GM19023 (cell line): ENCODE measurements around the gene ARMC9.
A peak's percentile ranks its signal among the peaks of the same experiment; 100 is the strongest.
"Not testable (repeated sequence)": the region's sequence is repeated elsewhere in the genome, so short reads cannot be mapped to it uniquely, and the experiment has no call there.

Experiments used
- ATAC-seq: cut with Tn5 transposase; IDR thresholded peaks from one replicate; pipeline ENCODE4 v1.9.1; 2021; ENCODE audit warnings: mild to moderate bottlenecking, moderate library complexity; ENCODE audit not compliant: unreplicated experiment

ARMC9 gene

DNA sequence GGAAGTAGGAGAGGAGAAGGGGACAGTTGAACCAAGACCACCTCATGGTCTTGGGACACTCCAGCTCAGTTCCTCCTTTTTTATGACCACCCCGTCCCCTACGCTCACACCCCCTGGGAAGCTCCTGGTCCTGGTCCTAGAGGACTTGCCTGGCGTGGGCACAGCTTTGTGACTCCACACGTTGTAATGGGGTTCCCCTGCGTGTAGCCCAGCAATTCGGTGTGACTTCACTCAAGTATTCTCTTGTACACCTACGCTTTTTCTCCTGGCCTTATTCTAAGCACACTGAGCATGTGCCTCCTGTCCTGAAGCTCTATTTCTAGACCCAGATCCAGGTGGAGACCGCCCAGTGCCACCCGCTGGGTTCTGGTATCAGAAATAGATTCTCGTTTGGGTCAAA, 161.0 kb downstream of the ARMC9 start:
- ATAC-seq: no peak

DNA sequence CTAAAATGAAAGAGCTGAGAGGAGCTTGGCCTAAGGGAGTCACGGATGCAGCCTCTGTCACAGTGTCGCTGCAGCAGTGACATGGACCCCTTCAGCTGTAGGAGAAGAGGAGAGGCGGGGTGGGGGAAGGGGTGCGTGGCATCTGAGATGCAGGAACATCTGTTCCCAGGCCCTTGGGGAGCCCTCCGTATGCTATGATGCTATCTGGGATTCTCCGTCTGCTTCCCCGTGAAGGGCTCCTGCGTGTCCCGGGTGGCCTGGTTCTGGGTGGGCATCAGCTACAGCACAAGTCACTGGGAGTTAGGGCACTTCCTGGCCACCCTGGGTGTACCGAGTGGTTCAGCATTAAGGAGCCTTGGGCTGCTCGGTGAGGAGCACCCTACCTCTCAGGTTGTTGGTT, 161.5 kb downstream of the ARMC9 start:
- ATAC-seq: no peak

DNA sequence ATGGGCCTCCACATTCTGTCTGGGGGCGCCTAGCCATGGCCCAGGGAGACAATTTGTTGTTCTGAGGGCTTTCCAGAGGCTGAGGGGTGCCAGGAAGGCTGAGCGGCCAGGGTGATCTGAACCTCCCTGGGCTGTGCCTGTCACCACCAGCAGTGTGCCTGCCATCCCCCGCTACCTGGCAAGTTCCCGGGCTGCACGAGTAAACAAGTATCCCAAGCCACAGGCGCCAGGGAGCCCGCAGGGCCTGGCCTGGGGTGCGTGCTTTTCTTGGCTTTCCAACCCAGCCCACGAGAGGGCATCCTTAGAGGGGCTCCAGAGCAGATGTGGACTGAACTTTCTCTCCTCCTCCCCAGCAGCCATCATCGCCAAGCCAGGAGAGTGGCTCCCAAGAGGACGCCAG, 162.0 kb downstream of the ARMC9 start:
- no peak for ATAC-seq

DNA sequence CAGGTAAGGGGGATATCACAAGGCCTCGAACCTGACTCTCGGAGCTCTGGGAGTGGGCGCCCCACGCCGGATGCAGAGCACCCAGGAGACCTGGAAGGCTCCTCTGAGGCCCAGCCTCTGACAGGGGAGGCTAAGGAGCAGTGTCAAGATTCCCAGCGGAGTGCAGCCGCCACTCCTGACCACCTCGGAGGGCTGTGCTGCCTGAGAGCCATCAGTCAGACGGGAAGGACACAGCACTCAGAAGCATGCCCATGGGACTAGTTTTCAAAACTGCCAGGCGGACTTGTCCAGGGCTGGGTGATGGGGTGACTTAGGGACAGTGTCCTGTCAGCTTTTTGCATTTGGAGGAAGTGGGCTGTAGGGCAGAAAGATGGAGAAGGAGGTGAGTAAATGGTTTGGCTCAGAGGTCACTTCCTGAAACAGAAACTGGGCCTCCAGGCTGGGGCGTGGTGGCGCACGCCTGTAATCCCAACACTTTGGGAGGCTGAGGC, 162.5 kb downstream of the ARMC9 start:
- ATAC-seq: no peak

DNA sequence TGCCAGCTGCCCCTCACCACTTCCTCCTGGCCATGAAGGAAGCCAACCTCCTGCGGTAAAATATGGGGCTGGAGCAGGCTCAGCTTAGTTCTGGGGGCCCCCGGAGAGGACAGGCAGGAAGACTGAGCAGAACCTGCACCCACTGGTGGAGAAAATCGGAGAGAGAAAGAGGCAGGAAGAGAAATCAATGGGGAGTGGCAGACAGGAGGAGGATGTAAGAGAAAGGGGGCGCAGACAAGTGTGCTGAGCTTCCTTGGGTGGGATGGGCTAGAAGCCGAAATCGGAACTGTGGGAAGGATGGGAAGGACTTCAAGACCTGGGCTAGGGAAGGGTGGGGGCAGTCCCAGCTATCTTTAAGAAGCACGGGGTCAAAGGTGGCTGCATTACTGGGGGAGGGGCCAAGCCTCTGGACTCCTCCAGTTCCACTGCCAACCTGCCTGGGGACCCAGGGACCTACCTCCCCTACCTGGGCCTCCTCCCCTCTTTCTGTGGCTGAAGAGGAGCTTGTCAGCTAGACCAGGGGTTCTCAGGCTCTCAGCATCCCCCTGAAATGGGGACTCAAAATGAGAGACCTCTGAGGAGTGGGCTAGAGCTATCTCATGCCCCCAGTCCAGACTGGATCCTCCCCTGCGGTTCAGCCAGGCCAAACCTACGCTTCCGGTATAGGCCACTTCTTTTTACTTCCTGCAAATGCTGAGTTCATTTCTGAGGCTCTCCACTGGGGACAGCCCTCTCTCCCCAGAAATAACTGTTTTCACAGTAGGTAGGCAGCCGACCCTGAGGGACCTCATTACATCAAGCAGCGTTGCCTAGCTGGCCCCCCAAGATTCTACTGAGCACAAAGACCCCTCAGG, 163.5 kb downstream of the ARMC9 start:
- ATAC-seq: peak; percentile 84

DNA sequence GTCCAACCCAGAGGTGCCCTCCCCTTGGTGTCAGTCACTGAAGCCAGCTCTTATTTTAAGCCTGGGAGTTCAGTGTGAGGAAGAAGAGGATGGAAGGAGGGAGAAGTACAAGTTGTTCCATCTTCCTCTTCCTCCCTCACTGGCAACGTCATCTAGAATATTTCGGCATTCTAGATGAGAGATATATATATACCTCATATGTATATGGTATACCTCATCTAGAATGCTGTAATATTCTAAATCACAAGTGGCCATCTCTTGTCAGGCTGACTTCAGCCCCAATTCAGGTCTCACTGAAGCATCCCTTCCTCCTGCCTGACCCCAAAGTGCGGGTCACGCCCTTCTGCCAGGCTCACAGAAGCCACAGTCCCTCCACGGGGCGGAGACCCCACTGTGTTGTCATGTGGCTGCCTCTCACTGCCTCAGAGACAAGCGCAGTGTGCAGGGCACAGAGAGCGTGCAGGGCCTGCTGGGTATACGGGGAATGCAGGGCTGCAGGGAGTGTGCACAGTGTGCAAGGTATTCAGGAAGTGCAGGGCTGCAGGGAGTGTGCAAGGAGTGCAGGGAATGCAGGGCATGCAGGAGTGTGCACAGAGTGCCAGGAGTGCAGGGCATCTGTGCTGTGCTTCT, 164.2 kb downstream of the ARMC9 start:
- no peak for ATAC-seq

DNA sequence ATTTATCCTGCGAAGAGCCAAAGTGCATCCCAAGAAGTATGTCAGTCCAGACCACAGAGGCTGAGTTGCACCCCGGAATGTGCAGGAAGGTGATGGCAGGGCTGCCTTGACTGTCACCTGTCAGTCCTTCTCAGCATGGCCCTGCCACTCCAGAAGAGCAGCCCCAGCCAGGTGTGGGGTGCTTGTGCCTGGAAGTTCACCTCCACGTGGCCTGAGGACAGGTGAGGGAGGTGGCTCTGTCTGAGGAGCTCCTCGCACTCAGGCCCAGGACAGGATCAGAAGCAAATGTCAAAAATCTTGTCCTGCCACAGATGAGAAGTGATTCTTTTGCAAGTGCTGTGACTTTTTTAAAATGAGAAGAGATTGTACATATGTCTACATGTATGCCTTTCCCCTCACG, 165.6 kb downstream of the ARMC9 start:
- ATAC-seq: no peak

DNA sequence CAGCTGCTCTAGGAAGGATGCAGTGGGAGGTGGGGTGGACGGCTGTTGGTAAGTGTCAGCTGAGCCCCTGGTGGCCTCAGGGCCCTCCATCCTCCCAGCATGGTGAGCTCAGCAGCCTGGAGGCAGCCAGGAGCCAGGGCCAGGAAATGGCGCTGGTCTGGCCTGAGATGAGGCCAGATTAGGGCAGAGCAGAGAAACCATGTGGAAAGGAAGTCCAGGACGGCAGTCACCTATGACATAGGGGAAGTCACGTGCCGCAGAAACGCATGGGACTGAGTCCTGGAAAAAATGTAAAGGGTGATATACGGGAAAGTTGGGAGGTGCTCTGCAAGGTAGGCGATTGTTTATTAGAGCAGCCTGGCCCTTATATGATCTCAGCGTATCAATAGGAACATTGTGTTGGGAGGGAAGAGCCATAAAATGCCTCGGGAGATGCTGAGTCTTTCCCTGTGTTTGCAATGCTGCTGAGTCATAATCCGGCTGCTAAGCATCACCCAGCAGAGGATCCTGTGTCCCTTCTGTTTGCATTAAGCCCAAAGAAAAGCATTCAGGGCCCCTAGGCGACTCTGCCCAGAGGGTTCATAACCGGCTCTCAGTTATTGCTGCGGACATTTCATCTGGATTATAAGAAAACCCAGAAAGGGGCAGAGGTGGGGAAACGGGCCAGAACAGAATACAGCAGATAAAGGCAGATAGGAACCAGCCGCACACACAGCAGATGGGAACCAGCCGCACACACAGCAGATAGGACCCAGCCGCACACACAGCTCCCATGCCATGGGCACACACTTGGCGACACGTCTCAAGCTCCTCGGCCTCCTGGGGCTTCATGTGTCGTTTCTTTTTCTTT, 166.8 kb downstream of the ARMC9 start:
- ATAC-seq: no peak

DNA sequence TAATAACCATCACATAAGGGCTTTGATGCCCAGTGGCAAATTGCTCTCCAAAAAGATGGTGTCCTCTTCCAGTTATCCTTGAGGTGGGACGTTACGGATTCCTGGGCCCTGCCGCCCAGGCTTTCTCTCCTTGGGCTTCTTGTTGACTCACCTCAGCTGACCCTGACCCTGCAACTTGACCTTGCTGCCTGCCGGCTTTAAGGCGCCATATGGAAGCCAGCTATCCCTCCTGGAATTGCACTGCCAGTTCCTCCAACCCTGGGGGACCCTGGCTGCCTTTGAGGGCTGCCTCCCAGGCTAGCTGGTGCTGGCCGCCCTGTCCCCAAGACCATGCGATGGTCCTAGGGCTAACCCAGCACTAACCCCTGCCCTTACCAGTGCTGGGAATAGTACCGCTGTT, 168.7 kb downstream of the ARMC9 start:
- ATAC-seq: no peak

DNA sequence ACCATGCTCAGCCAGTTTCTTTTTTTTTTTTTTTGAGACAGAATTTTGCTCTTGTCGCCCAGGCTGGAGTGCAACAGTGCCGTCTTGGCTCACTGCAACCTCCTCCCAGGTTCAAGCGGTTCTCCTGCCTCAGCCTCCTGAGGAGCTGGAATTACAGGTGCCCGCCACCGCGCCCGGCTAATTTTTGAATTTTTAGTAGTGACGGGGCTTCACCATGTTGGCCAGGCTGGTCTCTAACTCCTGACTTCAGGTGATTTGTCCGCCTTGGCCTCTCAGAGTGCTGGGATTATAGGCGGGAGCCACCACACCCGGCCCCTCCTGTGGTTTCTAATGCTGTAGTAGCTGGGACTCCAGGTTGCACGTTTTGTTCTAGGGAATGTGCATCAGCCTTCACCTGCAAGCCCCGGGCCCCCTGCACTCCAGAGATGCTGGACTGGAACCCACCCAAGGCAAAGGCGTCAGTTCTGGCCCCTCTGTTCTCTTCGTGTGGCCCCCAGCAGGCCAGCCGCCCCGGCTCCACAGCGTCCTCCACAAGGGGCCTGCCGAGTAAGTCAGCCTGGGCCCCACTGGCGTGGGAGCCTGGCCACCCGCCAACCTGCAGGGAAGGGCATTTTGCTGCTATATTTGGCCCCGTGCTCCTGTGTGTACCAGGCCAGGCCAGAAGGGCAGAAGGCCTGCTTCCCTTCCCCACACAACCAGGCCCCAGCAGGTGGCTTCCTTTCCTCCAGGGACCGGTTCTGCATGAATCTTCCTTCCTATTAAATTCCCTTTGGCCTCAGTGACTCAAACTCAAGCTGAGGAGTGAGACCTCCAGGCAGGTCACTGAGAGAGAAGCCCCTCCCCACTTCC, 171.4 kb downstream of the ARMC9 start:
- no peak for ATAC-seq

DNA sequence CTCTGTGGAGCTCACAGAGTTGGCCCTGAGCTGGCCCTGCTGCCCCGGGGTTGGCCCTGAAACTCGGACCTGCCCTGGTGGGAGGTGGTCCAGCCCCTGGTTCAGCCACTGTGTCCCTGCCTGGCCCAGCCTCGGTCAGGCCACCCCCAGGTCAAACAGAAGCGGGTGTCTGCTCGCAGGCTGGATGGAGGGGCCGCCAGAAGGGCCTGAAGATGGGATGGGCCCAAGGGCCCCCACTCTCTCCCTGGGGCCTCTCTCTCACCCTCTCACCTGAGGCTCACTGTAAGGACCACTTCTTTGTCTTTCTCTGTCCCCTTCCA, 172.0 kb downstream of the ARMC9 start:
- ATAC-seq: no peak

DNA sequence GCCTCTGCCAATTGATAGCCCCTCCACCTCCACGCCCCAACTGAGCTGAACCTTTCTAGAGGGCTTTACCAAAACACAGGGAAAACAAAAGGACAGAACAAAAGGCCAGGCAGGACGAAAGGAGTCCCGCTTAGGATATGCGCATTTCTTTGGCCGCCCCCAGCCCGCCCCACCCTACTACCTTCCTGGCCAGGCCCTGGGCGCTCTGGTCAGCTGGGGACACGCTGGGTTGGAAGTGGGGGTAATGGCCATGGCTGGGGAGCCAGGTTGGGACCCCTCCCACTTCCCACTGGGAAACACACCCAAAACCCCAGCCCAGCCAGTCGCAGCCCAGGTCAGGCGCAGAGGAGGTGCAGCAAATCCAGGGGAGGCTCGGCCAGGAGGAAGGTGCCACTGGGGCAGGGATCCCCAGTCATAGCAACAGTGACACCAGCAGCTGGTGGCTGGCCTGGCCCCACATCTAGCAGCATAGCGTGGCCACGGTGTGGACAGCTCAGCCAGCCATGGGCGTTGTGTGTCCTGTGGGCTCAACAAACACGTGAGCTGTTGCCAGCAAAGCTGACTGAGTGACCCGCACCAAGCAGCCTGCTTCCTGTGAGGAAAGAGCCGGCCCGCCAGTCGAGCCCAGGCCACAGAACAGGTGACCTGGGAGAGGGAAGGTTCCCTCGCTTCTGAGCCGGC, 172.5 kb downstream of the ARMC9 start:
- no peak for ATAC-seq

DNA sequence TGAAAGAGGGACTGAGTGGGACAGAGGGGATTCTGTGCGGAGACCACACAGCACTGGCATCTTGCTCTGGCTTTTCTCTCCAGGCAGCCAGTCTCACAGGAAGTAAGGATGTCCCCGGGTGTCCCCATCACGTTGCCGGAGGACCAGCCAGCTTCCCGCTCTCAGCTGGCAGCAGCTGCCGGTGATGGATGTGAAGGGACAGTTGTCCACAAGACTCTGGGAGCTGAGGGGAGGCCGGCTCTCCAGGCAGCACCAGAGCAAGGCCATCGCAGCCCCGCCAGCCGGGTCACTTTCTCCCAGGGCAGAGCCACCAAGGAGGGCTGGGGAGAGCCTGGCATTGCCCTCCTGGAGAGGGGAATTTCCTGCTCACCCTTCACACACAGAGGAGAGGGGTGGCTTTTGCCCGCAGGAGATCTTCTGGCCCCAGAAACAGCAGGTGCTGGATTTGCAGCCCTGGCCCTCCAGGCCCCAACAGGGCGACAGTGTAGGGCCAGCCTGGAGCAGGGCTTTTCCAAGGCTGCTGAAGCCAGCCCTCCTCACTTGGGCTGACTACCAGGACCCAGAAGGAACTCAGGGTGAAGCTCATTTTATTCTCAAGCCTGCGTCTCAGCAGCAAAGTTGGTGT, 173.1 kb downstream of the ARMC9 start:
- ATAC-seq: no peak

DNA sequence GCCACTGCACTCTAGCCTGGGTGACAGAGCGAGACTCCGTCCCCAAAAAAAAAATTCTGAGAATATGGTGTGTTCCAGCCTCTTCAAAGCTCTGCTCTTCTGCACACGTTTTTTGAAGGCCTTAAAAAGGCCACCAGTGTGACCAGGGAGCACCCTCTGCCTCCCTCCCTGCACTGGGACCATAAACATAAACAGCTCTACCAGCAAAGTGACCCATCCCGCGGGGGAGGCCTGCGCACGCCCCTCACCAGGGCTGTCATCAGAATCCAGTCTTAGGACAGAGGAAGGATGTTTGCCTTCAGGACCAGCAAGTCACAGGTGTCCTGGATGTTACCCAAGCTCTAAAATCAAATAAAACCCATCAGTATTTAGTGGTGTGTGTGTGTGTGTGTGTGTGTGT, 173.9 kb downstream of the ARMC9 start:
- ATAC-seq: no peak

DNA sequence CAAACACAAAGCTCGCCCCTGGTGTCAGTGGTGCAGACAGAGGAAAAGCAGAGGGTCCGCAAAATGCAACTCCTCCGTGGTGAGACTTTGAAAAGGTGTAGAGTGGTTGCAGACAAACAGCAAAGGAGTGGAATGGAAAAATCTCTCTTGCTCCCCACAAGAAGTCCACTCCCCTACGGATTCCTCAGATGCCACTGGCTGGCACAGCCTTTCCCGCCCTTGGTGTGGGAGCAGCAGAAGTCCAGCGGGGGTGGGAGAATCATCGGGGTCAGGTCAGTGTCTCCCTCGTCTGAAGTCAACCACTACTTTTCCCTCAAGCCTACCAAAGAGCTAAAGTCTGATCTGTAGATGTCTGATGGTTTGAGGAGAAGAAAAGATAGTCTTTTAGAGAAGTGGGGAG, 174.8 kb downstream of the ARMC9 start:
- no peak for ATAC-seq

DNA sequence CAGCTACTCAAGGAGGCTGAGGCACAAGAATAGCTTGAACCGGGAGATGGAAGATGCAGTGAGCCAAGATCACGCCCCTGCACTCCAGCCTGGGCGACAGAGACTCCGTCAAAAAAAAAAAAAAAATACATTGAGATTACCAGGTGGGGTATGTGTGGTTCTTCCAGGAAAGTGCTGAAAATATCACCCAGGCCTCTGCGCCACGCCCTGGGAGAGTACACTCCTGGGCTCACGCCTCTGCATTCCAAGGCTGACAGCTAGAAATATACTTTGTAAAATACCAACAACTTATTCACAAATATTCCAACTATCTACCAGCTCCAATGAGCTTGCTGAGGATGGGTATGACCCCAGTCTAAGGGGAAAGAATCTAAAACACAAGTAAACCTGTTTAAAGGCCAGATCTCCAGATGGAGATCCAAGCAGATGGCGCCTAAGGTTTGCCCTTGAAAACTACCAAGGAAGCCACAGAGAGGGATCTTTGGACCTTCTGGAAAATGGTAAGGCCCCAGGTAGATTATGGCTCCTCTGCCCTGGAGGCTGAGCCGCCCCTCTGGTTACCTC, 175.4 kb downstream of the ARMC9 start:
- ATAC-seq: no peak

DNA sequence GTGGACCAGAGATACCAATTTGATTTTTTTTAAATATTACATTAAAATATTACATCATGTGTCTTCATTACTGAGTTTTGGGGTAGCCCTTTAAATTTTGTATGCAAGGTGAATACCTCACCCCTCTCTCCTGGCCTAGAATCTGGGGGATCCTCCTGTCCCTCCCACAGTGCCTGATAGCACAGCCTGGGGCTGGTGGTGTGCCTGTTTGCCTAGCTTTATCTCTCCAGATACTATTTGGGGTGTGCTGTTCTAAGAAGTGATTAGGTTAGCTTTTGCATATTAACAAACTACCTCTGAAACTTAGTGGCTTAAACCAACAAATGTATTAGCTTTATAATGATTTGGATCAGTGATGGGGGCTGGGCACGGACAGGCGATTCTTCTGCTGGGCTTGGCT, 176.3 kb downstream of the ARMC9 start:
- ATAC-seq: no peak

DNA sequence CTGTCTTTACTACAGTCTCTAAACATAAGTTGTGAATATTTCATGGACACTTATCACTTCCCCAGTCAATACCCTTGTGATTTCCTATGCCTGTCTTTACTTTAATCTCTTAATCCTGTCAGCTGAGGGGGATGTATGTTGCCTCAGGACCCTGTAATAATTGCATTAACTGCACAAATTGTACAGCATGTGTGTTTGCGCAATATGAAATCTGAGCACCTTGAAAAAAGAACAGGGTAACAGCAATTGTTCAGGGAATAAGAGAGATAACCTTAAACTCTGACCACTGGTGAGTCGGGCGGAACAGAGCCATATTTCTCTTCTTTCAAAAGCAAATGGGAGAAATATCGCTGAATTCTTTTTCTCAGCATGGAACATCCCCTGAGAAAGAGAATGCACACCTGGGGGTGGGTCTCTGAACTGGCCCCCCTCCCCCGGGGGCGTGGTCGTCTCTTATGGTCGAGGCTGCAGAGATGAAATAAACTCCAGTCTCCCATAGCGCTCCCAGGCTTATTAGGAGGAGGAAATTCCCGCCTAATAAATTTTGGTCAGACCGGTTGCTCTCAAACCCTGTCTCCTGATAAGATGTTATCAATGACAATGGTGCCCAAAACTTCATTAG, 177.7 kb downstream of the ARMC9 start:
- ATAC-seq: not testable (repeated sequence)

DNA sequence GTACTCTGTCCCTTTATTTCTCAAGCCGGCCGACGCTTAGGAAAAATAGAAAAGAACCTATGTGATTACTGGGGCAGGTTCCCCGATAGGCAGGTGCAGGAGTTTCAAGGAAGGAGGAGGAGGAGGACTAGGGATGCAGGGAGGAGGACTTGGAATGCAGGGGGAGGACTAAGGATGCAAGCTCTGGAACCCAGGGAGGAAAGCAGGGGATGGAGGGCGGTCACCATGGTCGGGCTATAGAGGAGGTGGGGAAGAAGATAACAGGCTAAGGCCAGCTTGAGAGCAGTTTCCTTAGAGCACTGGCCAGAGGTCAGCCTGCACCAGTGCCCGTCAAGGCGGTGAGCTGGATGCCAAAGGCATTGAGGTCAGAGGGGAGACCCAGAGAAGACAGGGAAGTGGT, 178.4 kb downstream of the ARMC9 start:
- no peak for ATAC-seq
